ENCODE measurements around the gene HBS1L.

- TF ChIP-seq CTCF (IDR thresholded peaks at IDR 0.05 in 2 of 3, conservative IDR thresholded peaks at IDR 0.05 in 1 of 3; ENCODE audit: borderline replicate concordance in 1 of 3, insufficient read depth in 1 of 3, low read depth in 2 of 3, low read length in 2 of 3), result no peak
- no peak for TF ChIP-seq EZH2 (IDR thresholded peaks at IDR 0.05)
- no peak for TF ChIP-seq ZNF274 (IDR thresholded peaks at IDR 0.05; ENCODE audit: low read depth, low read length)
- no peak for TF ChIP-seq POLR2A (IDR thresholded peaks at IDR 0.05; ENCODE audit: borderline replicate concordance, extremely low read depth, insufficient read depth, insufficient read length)
- TF ChIP-seq ZFX (IDR thresholded peaks at IDR 0.05), result no peak
- TF ChIP-seq POLR2AphosphoS5 (IDR thresholded peaks at IDR 0.05; ENCODE audit: low read depth, low read length), result no peak
- no peak for TF ChIP-seq REST (IDR thresholded peaks at IDR 0.05; ENCODE audit: low read depth)
- no peak for TF ChIP-seq ZBTB33 (IDR thresholded peaks at IDR 0.05; ENCODE audit: extremely low read depth, insufficient replicate concordance, low read length)
- no peak for TF ChIP-seq SIN3A (IDR thresholded peaks at IDR 0.05; ENCODE audit: low read depth)
- no peak for TF ChIP-seq ATF3 (IDR thresholded peaks at IDR 0.05)
These were observed 90.0 kb downstream of the HBS1L start for GRCh38 chr6:134964451-134965203.
